GM12892 (cell line): Measurements from ENCODE around the gene SFXN4.

Source experiments
- POLR2A ChIP-seq: IDR thresholded peaks from 2 replicates; pipeline ENCODE4 v1.6.1; 2011; ENCODE audit warnings: low read depth, low read length, control low read depth
- POLR2AphosphoS5 ChIP-seq: IDR thresholded peaks from 2 replicates; pipeline ENCODE4 v1.6.1; 2011; ENCODE audit warnings: low read depth, low read length, control low read depth
- TAF1 ChIP-seq: IDR thresholded peaks from 2 replicates; pipeline ENCODE4 v1.6.1; 2011; ENCODE audit warnings: low read depth, mild to moderate bottlenecking, control low read depth, low read length, borderline replicate concordance

GRCh38 chr10:119112056-119112455, 53.5 kb downstream of the SFXN4 start:
- no peak for TF ChIP-seq POLR2A
- TF ChIP-seq TAF1: no peak
- TF ChIP-seq POLR2AphosphoS5: no peak
